ENCODE measurements around the gene INPP5D.

DNA sequence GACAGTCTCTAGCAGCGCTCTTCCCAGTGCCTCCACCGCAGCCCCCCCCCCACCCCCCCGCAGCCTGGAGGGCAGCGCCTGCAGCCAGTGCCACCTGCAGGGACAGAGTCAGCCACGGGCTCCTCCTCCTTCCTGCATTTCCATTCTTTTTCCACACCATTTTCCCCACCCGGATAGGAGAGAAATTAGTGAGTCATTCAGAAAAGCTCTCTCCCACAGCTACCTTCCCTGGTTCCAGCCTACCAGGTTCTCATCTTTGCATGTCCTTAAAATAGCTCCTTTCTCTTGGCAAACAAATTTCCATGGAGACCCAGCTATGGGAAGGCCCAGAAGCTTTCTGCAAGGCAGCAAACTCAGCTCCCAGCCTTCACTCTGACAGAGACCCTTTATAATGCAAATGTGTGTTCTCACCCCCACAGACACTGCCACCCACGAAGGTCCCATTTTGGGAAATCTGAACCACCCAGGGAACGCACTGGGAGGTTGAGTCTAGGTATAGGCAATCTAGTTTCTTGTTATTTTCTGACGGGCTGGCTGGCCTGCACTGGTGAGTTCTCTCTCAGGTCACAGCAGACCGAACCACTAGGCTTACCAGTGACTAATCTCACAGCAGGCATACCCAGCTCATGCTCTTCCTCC lies 149.5 kb downstream of the INPP5D start:
- no peak for TF ChIP-seq POLR2A (IDR thresholded peaks at IDR 0.05)
- TF ChIP-seq, protein P1, sequence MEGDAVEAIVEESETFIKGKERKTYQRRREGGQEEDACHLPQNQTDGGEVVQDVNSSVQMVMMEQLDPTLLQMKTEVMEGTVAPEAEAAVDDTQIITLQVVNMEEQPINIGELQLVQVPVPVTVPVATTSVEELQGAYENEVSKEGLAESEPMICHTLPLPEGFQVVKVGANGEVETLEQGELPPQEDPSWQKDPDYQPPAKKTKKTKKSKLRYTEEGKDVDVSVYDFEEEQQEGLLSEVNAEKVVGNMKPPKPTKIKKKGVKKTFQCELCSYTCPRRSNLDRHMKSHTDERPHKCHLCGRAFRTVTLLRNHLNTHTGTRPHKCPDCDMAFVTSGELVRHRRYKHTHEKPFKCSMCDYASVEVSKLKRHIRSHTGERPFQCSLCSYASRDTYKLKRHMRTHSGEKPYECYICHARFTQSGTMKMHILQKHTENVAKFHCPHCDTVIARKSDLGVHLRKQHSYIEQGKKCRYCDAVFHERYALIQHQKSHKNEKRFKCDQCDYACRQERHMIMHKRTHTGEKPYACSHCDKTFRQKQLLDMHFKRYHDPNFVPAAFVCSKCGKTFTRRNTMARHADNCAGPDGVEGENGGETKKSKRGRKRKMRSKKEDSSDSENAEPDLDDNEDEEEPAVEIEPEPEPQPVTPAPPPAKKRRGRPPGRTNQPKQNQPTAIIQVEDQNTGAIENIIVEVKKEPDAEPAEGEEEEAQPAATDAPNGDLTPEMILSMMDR (IDR thresholded peaks at IDR 0.05), result no peak

Data from testis (tissue), 2 donors.